ENCODE measurements around the gene DNAJB1.
"Not testable (repeated sequence)": the region's sequence is repeated elsewhere in the genome, so short reads cannot be mapped to it uniquely, and the experiment has no call there.

Gene DNAJB1

GRCh38 chr19:14553042-14553938 is 35.1 kb upstream of the DNAJB1 start:
- no peak for DNase-seq (ENCODE audit: low read depth in 2 of 2)

DNA sequence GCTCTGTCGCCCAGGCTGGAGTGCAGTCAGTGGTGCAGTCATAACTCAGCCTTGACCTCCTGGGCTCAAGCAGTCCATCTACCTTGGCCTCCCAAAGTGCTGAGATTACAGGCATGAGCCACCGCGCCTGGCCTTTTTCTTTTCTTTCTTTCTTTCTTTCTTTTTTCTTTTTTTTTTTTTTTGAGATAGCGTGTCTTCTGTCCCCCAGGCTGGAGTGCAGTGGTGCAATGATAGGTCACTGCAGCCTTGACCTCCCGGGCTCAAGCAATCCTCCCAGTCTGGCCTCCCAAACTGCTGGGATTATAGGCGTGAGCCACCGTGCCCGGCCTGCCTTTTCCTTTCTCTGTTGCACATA is 33.8 kb upstream of the DNAJB1 start:
- not testable (repeated sequence) for DNase-seq (ENCODE audit: low read depth in 2 of 2)

- DNase-seq (ENCODE audit: low read depth in 2 of 2): peak; percentile 61
Observed at GRCh38 chr19:14551134-14552005, 33.2 kb upstream of the DNAJB1 start.

DNA sequence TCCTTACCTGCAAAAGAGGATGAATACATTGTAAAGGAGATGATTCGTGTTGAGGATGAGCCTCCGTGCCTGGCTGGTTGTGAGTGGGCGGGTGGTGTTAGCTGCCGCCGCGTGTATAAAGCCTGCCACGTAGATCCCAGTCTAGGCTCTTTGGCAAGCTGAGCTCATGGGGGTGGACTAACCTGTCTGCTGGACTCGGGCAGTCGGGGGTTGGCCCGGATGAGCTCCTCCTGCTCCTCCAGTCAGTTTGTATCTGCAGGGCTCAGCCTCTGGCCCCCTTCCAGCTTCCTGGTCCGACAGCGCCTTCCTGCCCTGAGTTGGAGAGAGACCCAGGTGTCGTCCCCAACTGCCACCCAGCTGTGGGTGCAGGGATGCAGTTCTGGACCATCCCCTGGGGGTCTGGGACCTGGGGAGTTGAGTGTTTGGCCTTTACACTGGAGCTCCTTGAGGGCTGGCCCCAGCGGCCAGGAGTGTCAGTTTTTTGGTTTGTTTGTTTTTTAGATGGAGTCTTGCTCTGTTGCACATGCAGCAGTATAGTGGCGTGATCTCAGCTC is 32.1 kb upstream of the DNAJB1 start:
- no peak for DNase-seq (ENCODE audit: low read depth in 2 of 2)

- DNase-seq (ENCODE audit: low read depth in 2 of 2): no peak
Observed at GRCh38 chr19:14545716-14546082, 27.5 kb upstream of the DNAJB1 start.

GRCh38 chr19:14544977-14545715 is 26.9 kb upstream of the DNAJB1 start:
- no peak for DNase-seq (ENCODE audit: low read depth in 2 of 2)

GRCh38 chr19:14544047-14544446 is 25.9 kb upstream of the DNAJB1 start:
- DNase-seq (ENCODE audit: low read depth in 2 of 2): no peak

DNA sequence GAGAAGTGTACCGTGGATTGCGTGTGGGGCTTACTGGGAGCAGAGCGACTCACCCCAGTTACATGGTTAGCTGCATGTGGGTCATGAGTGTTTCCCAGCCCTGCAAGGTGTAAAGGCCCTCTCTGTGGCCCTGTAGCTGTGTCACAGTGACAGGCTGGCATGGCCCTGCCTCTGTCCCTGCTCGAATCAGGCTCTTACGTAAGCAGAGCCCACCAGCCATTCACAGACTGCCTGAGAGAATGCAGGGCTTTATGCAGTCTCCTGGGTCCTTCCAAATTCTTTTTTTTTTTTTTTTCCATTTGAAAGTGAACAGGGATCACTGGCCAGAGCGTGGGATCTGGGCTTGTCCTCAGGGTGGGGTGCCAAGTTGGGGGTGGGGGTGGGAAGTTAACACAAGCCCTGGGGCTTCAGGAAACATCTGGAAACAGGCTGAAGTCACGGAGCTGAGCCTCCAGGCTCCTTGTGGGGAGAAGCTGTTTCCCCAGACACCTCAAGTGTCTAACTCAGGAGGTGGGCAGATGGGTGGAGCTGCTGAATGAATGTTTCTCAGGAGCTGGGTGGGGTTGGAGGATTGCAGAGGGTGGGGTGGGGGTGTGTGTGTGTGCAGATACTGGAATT is 24.6 kb upstream of the DNAJB1 start:
- DNase-seq (ENCODE audit: low read depth in 2 of 2): no peak

DNA sequence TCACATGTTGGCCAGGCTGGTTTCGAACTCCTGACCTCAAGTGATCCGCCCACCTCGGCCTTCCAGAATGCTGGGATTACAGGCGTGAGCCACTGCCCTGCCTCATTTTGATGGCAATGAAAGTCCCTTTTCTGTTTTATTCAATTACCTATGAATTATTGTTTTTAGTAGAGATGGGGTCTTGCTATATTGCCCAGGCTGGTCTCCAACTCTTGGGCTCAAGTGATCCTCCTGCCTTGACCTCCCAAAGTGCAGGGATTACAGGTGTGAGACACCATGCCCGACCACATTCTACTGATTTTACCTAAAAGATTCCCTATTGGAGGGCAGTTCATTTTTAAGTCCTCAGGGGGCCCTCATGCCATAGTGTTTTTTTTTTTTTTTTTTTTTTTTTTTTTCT is 23.8 kb upstream of the DNAJB1 start:
- not testable (repeated sequence) for DNase-seq (ENCODE audit: low read depth in 2 of 2)

DNA sequence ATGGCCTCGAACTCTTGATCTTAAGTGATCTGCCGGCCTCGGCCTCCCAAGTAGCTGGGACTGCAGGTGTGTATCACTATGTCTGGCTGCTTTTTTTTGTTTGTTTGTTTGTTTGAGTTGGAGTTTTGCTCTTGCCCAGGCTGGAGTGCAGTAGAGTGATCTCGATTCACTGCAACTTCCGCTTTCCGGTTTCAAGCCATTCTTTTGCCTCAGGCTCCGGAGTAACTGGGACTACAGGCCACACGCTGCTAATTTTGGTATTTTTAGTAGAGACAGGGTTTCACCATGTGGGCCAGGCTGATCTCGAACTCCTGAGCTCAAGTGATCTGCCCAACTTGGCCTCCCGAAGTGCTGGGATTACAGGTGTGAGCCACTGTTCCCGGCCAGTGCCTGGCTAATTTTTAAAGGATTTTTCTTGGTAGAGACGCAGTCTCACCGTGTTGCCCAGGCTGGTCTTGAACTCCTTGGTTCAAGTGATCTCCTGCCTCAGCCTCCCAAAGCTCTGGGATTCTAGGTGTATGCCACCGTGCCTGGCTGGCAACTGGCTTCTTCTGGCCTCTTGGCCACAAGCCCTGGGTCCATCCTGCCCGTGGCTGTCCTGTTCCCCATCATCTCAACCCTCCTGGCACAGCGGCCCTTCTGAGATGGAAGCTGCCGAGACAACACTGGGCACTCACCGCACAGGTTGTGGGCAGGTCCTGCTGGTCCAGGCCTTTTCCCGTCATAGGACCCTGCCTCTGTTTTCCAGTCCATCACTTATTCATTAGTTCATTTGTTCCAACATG is 22.7 kb upstream of the DNAJB1 start:
- no peak for DNase-seq (ENCODE audit: low read depth in 2 of 2)

DNA sequence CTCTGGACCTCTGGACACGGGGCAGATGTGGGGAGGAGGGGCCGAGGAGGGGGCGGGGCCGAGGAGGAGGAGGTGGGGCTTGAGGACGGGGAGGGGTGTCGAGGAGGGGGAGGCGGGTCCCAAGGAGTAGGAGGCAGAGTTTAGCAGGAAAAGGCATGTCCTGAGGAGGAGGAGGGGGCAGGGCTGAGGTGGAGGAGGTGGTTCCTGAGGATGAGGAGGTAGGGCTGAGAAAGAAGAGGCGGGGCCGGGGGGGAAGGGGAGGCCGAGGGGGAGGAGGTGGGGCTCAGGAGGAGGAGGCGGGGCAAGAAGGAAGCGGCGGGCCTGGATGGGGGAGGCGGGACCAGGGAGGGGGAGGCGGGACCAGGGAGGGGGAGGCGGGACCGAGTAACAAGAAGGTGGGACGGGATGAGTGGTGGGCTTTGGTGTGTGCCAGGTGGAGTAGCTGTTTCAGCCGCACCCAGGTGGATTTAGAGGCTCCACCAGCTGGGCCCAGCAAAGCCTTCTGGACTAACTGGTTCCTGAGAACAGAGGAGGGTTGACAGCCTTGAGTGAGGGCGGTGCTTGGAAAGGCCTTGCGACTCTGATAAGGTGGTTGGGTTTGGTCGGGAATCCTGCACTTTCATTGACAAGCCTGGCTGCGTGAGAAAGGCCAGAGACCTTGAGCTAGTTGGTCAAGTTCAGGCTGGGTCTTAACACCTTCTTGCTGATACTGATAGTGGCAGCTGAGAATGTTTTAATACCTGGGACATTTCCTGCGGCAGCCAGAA is 18.9 kb upstream of the DNAJB1 start:
- DNase-seq (ENCODE audit: low read depth in 2 of 2): peak in 1 of 2 donors; percentile 51

GRCh38 chr19:14533450-14533849 is 15.3 kb upstream of the DNAJB1 start:
- DNase-seq (ENCODE audit: low read depth in 2 of 2): no peak

DNA sequence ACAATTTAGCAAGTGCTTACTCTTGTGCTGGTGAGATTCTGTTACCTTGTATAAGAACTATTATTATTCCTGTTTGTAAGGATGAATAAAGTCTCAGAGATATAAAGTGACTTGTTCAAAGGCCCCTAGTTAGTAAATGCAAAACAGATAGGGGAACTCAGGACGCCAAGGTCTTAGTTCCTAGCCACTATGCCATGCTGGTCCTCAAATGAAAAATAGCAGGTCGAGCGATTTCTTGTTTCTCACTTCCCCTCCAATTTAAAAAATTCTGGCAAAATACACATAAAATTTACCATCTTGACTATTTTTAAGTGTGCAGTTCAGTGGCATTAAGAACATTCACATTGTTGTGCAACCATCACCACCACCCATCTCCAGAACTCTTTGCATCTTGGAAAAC is 12.3 kb upstream of the DNAJB1 start:
- DNase-seq (ENCODE audit: low read depth in 2 of 2): no peak

DNA sequence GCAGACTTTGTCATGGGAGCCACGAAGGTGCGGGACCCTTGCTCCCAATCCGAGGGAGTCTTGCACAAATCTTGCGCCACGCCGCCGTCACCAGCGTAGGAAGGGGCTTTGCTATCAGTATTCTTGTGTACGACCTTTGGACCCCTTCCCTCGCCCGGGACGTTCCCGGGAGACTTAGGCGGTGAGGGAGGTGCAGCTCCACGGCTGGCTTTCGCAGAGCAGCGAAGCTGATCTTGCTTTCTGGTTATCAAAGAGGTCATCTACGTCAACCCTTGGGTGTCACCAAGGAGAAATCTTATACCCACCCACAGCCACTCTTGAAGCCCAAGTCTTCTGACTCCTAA is 11.8 kb upstream of the DNAJB1 start:
- no peak for DNase-seq (ENCODE audit: low read depth in 2 of 2)

DNA sequence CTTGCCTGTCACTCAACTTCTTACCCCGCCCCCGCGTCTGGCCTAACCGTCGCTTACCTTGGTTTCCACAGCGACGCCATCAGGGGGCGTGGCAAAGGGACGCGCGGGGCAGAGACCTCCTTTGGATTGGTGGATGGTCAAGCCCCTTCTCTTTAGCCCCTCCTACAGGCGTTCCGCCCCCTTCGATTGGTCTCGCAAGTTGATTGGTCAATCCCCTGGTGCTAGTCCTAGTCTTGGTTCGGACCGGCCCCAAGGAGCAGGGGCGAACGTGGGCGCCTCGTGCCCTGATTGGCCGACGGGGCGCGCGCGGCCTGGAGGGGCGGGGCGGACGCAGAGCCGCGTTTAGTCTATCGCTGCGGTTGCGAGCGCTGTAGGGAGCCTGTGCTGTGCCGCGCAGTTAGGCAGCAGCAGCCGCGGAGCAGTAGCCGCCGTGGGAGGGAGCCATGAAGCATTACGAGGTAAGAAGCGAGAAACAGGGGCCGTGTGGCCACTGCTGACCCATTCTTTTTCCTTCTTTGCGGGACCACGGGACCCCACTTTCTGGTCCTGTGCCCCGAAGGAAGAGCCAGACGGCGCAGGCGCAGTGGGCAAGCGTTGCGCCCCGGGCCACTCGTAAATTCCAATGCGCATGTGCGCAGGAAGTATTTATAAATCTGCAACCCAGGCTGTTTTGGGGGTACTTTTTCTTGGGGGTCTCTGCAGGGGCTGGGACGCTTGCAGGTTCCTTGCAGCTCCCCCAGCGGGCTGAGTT is 11.2 kb upstream of the DNAJB1 start, which contains the start of gene TECR:
Gene TECR, plus strand, starts transcription at position 341 of the 751 bp plus-strand sequence. Its CDS starts 103 bp downstream, at position 444.
- DNase-seq (ENCODE audit: low read depth in 2 of 2): peak; percentile 100

DNA sequence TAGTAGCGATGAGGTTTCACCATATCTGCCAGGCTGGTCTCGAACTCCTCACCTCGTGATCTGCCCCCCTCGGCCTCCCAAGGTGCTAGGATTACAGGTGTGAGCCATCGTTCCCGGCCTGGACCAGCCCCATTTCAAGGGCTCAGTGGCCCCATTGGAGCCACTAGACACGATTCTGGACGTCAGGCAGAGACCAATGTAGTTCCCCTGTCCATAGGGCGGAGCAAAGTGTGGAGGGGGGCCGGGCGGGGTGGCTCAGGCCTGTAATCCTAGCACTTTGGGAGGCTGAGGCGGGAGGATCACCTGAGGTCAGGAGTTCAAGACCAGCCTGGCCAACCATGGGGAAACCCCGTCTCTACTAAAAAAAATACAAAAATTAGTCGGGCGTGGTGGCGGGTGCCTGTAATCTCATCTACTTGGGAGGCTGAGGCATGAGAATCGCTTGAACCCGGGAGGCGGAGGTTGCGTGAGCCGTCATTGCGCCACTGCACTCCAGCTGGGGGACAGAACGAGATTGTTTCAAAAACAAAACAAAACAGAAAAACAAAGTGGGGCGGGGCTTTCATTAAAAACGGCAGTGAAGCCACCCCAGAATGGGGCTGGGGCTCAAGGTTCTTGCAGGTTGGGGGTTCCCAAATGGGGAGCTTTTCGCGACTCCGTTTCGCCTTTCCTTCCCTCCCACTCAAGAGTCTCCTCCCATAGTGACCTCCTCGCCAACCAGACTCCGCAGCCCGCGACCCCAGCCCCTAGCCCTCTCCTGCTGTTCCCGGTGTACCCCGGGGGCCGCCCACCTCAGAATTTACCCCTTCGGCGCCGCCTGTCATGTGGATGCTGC is 10.4 kb upstream of the DNAJB1 start:
- DNase-seq (ENCODE audit: low read depth in 2 of 2): no peak

DNA sequence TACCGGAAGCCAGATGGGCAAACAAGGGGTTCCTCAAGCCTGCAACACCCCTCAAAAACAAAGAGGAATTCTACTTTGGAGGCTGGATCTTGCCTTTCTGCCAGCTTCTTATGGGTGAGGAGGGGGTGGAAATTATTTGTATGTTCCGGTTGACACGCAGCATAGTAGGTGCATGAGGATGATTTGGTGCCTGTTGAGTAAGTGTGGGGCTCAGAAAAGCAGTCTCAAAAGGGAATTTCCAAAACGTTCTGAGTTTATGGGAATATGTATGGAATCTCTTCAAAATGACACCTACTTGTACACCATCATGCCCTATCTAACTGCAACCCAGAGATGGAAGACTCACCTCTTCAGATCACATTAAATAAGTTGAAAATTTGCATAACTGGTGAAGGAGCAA is 8.2 kb upstream of the DNAJB1 start:
- no peak for DNase-seq (ENCODE audit: low read depth in 2 of 2)

DNA sequence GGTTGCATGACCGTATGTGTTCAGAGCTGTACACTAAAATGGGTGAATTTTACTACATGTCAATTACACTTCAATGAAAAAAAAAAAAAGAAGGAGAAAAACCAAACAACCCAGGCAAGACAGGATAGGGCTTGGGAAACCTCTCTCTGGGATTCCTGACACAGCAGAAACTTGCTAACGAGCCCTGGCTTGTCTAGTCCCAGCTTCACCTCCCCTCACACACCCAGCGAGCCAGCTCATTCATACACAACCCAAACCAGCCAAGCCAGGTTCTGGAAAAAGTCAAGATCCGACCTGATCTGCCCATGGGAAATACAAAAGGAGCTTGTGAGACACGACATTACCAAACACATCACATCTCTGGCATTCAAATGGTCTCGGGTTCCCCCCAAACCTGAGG is 7.5 kb upstream of the DNAJB1 start:
- DNase-seq (ENCODE audit: low read depth in 2 of 2): no peak

All from stimulated activated CD4-positive, alpha-beta T cell treated with anti-CD3 and anti-CD28 coated beads, Interleukin-15, amount 100 ng/mL, for 48 hours (primary cell).